DMS53 treated with DMSO at 0.1 percent for 48 hours (cell line): ENCODE measurements around the gene C1RL.

Experiments used
- DNase-seq: peaks from one replicate; lab custom pipeline; 2025; ENCODE audit not compliant: unreplicated experiment; lab: John Stamatoyannopoulos, UW

C1RL gene

GRCh38 chr12:7137908-7138307 lies 28.9 kb upstream of the C1RL start:
- no peak for DNase-seq

GRCh38 chr12:7136676-7137075 lies 27.7 kb upstream of the C1RL start:
- DNase-seq: no peak

DNA sequence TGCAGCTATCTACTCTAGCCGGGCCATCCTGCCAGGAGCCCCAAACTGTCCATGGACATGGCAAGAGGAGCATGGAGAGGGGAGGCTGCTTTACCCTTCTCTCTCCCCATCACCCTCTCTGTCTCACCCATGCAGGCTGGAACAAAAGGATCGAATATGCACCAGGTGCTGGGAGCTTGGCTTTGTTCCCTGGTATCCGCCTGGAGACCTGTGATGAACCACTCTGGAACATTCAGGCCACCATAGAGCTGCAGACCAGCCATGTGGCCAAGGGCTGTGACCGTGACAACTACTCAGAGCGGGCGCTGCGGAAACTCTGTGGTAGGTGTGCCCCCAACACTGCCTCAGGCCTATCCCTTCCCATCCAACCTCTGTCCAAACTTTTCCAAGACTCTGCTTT lies 27.1 kb upstream of the C1RL start:
- no peak for DNase-seq

DNA sequence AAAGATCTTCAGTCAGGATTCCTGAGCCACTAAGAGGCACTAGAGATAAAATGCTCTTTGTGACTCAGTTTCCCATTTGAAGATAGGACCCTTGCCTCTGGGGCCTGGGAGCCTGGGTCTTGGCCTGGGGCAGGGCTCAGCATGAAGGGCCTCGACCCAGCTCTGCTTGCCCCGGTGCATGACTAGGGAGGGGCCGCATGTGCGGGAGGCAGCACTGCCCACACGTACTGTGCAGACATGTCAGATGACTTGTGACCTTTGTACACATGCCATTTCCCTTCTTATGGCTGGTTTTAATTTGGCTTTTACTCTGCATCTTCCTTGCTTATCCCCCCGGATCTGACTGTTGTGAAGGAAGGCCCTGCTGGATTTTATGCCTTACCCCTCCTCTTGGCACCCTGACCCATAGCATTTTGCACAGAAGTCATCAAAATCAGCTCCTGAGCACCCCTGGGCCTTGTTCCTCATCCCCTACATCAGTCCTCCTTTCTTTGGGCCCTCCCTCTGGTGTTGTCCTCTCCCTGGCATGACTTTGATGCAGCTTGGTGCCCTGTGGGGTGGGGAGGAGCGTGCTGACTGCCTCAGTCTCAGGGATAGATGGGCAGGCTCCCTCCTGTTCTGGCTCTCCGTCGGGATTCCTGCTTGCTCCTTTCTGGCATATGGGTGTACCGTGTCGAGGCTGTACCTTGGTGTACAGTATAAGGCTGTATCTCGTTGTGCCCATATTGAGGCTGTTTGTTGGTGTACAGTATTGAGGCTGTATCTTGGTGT lies 25.6 kb upstream of the C1RL start:
- DNase-seq: no peak

DNA sequence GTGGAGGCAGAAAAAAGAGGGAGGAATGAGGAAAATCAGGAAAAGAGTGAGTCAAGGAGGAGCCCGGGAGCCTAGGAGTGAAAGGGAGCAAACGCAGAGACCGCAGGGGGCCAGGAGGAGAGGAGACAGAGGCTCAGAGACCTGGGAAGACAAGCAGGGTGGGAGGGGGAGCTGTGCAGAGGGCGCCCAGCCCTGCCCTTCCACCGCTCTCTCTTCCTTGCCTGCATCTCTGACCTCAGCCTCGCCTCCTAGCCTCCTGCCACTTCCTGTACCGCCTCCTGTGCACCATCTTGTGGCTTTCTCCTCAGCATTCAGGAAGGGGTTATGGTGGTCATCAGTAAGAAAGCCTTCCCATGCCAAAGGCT lies 22.5 kb upstream of the C1RL start:
- DNase-seq: no peak

- DNase-seq: peak; percentile 67
Observed at GRCh38 chr12:7130701-7131501, 21.9 kb upstream of the C1RL start.

DNA sequence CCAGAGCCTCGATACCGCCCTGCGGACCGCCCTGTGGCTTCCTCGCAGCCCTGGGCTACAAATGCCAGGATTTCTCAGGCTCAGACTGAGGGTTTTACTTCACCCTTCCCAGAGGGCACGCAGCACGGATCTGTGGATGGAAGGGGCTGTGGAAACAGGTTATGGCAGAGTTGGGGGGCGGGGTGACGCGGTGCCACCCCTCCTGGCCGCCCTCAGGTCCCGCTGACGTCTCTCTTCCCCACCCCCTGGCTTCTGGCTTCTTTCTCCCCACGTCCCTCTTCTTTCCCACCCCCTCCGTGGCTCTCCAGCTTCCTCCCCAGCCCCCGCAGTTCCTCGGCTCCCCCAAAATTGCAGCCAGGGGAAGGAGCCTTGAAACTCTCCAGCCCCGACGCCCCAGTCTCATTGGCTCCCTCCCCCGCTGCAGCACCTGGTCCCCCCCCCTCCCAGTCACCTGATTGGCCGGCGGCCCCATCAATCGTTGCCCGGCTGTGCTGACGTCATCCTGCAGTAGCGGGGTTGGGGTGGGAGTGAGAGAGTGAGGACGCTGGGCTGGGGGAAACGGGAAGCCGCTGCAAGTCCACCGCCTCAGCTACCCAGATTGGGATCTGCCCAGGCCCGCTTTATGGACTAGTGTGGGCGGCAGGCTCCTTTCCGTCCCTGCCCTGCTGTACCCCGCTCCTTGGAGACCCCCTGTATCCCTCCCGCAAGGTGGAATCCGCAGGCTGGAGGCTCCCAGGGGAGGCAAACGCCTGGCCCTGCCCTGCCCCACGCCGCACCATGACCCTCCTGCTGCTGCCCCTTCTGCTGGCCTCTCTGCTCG lies 21.1 kb upstream of the C1RL start, which contains the start of gene CLSTN3:
TSS of gene CLSTN3 (plus strand) at position 500 of the 820 bp plus-strand sequence. CDS start at position 778, 278 bp downstream.
- DNase-seq: peak; percentile 88

GRCh38 chr12:7129287-7129871 lies 20.4 kb upstream of the C1RL start:
- no peak for DNase-seq

GRCh38 chr12:7128681-7129286 lies 19.8 kb upstream of the C1RL start, which contains the start of gene RBP5:
Gene RBP5, minus strand, starts transcription at chr12:7128889. Its CDS starts 114 bp downstream, at chr12:7128775.
- DNase-seq: no peak

DNA sequence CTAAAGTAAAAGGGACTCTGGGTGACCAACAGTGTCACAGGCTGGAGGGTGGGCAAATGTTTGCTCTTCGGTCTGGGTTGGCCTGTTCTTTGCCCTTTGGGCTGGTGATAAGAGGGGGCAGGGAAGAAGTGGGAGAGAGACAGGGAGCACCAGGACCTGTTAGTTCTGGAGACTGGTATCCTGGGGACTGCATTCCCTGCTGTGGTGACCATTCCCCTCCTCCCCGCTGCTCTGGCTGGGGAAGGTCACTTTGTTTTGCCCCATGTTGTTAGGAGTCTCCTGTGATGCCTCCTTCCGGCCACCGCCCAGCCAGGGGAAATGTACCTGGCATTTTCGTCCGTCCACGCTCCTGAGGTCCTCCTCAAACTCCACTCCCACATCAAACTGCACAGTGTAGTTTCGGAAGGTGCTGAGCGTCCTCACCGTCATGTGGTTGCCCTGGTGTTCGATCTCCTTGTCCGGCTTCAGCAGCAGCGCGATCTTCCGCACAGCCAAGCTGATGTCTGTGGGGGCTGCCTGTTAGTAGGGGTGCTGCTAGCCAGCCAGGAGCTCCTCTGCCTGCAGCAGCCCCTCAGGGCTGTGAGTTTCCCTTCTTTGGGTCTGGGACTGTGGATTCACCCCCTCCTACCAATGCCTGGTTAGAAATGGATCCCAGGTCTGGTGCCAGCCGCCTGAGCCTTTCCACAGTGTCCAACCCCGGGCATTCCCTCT lies 19.1 kb upstream of the C1RL start:
- DNase-seq: no peak

DNA sequence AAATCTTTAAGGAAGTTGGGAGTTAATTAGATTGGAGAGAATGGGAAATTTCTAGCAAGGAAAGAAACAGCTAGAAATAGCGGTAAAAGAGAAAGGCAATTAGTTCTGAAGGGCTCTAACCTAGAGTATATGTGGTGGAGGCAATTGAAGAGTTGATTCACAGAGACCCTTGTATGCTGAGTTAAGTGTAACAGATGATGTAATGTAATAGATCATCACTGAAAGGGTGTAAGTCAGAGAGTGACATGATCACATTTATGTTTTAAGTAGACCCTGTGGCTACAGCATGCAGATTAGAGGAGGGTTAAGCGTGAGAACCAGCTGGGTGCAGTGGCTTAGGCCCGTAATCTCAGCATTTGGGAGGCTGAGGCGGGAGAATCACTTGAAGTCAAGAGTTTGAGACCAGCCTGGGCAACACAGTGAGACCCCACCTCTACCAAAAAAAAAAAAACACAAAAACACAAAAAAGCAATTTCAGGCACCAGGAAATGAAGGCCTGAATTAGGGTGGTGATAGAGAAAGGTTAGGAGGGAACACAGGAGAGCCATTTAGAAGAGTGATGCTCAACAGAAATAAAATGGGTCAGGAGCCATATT lies 16.7 kb upstream of the C1RL start:
- no peak for DNase-seq

DNA sequence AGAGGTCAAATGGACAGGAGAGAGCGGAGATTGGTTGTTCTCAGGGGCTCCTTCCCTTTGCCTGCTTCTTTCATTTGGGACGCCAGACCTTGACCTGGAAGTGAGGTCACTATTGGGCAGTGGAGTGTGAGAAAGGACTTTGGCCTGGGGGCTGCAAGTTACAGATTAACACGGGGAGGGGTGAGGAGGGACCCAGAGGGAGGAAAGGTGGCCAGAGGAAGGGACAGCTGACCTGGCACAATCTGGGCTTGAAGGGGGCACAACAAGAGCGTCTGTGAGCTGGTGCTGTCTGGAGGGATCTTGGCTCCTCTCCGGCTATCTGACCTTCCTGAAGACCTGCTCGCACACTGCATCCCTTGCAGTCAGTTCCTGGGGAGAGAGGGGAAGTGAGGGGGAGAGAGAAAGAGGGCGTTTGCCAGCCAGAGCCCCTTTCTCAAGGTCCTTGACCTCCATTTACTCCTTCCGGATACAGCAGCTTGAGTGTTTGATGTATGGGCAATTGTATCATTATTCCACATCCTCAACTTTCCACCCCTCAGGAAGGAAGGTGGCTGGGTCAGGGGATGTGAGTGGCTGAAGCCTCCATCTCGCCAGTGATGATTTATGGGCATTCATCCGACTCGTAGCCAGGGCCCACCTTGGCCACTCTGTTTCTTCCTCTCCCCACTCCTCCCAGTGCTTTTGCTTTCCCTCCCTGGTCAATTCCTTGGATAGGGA lies 14.9 kb upstream of the C1RL start:
- DNase-seq: no peak

GRCh38 chr12:7122811-7123769 lies 14.1 kb upstream of the C1RL start:
- no peak for DNase-seq

- no peak for DNase-seq
Observed at GRCh38 chr12:7121324-7121723, 12.3 kb upstream of the C1RL start.

- no peak for DNase-seq
Observed at GRCh38 chr12:7120166-7120565, 11.2 kb upstream of the C1RL start.

- no peak for DNase-seq
Observed at GRCh38 chr12:7118881-7119280, 9.9 kb upstream of the C1RL start.

- no peak for DNase-seq
Observed at GRCh38 chr12:7117670-7118069, 8.7 kb upstream of the C1RL start.

- DNase-seq: no peak
Observed at GRCh38 chr12:7116916-7117315, 7.9 kb upstream of the C1RL start.
